K562 (cell line): ENCODE data around the gene LYPD6B. TPM values are rescaled to one million over a fixed set of nuclear protein-coding genes. Genes with fewer than 3 reads are reported as not detected.

Experiments
- ATAC-seq: fragments of 200-7000 bp; cut with Tn5 transposase; 3 replicates; pipeline ENCODE4 v1.9.1; 2020; ENCODE audit warnings: moderate library complexity
- BruUV-seq: library from RNA; stranded (reverse); fragments of 400-500 nt; replicated peaks from 2 replicates; lab custom pipeline; 2021; lab: Mats Ljungman, UMichigan
- CTCF ChIA-PET: fragments of 300-600 bp; formaldehyde crosslinking; extraction: SDS; loops from one replicate; lab custom pipeline; 2021; ENCODE audit warnings: low intra/inter-chr PET ratio; lab: Yijun Ruan, JAX
- POLR2A ChIA-PET: fragments of 300-600, 350-650 bp; sonication (Branson Sonifier 250); formaldehyde crosslinking; extraction: SDS; loops from one replicate; lab custom pipeline; 2021; ENCODE audit warnings: antibody characterized with exemption, inconsistent platforms; lab: Yijun Ruan, JAX
- DNase-seq, 4 experiments: peaks; one replicate each; pipeline versions ENCODE4 v3.0.0 to v3.0.0-alpha.2; 2011 to 2018; ENCODE audit warnings: low spot score in 3 of 4, mixed read lengths in 3 of 4; ENCODE audit errors: extremely low read depth in 1 of 4
- FAIRE-seq: peaks from 2 replicates; lab custom pipeline; 2011; peaks lifted over from hg19 to GRCh38; lab: Jason Lieb, UNC
- H2AFZ ChIP-seq: 2 replicates; pipeline ENCODE4 v1.6.0; 2011; ENCODE audit warnings: low read depth, low read length, control low read depth, inconsistent platforms
- H3K27ac ChIP-seq: fragments of 200-600 bp; 3 replicates; pipeline ENCODE4 v1.8.0; 2011; ENCODE audit warnings: low read depth, mild to moderate bottlenecking, control low read depth, inconsistent platforms, low read length, moderate library complexity, mixed read lengths; ENCODE audit errors: extremely low read depth
- H3K27me3 ChIP-seq, 2 experiments: fragments of 300-600 bp in 1 of 2; 2 replicates in 1 of 2; 3 replicates in 1 of 2; pipeline versions ENCODE4 v1.6.0 to v1.8.0; 2011; ENCODE audit warnings: inconsistent platforms in 2 of 2, low read length in 2 of 2, mild to moderate bottlenecking in 1 of 2, mixed read lengths in 1 of 2, moderate library complexity in 1 of 2; ENCODE audit not compliant: control insufficient read depth in 2 of 2, insufficient read depth in 2 of 2
- H3K36me3 ChIP-seq: fragments of 300-600 bp; 3 replicates; pipeline ENCODE4 v1.8.0; 2011; ENCODE audit warnings: mild to moderate bottlenecking, low read length, inconsistent platforms; ENCODE audit not compliant: control insufficient read depth, insufficient read depth
- H3K4me1 ChIP-seq, 2 experiments: fragments of 200-600 bp in 1 of 2; replicated peaks in 1 of 2; 2 replicates in 1 of 2; 3 replicates in 1 of 2; pipeline versions ENCODE4 v1.5.1 to v1.8.0; 2011; ENCODE audit warnings: inconsistent platforms in 2 of 2, low read length in 2 of 2, mild to moderate bottlenecking in 1 of 2, mixed read lengths in 1 of 2, moderate library complexity in 1 of 2; ENCODE audit not compliant: control insufficient read depth in 2 of 2, insufficient read depth in 2 of 2
- H3K4me2 ChIP-seq: 2 replicates; pipeline ENCODE4 v1.6.1; 2011; ENCODE audit warnings: low read length, control low read depth, inconsistent platforms, mixed read lengths; ENCODE audit not compliant: insufficient read depth
- H3K4me3 ChIP-seq: fragments of 200-600 bp; sonication (generic), shearing (Covaris generic); 2 replicates; pipeline ENCODE4 v1.5.1; 2016; ENCODE audit warnings: control low read depth, inconsistent platforms
- H3K79me2 ChIP-seq: fragments of 200-600 bp; 3 replicates; pipeline ENCODE4 v1.8.0; 2011; ENCODE audit warnings: low read length, inconsistent platforms; ENCODE audit not compliant: control insufficient read depth, insufficient read depth
- H3K9ac ChIP-seq, 2 experiments: 2 replicates each; pipeline versions ENCODE4 v1.6.0 to v1.6.1; 2011; ENCODE audit warnings: low read depth in 2 of 2, low read length in 2 of 2, control low read depth in 1 of 2, inconsistent platforms in 1 of 2, mild to moderate bottlenecking in 1 of 2, mixed read lengths in 1 of 2; ENCODE audit not compliant: insufficient read depth in 1 of 2
- H3K9me1 ChIP-seq: one replicate; pipeline ENCODE4 v1.6.0; 2011; ENCODE audit warnings: inconsistent platforms, mild to moderate bottlenecking, low read length, moderate library complexity; ENCODE audit not compliant: control insufficient read depth, insufficient read depth
- H3K9me3 ChIP-seq: replicated peaks from 2 replicates; pipeline ENCODE4 v1.5.1; 2011; ENCODE audit warnings: low read depth, low read length, inconsistent platforms; ENCODE audit not compliant: control insufficient read depth, insufficient read depth
- H4K20me1 ChIP-seq: replicated peaks from 2 replicates; pipeline ENCODE4 v1.6.1; 2011; ENCODE audit warnings: low read length, inconsistent platforms, mixed read lengths; ENCODE audit not compliant: control insufficient read depth, insufficient read depth
- ADNP ChIP-seq: fragments of 200-800 bp; sonication (Bioruptor generic); IDR thresholded peaks from 2 replicates; pipeline ENCODE4 v1.6.1; 2016; ENCODE audit warnings: missing genetic modification characterization, missing compliant biosample characterization
- DPF2 ChIP-seq: fragments of 450-650 bp; IDR thresholded peaks from 2 replicates; pipeline ENCODE4 v1.6.1; 2016
- FOXP1 ChIP-seq: sonication (generic); formaldehyde crosslinking; IDR thresholded peaks from 2 replicates; pipeline ENCODE4 v1.8.0; 2022; ENCODE audit warnings: mild to moderate bottlenecking, missing genetic modification reagents
- MXI1 ChIP-seq: IDR thresholded peaks from 2 replicates; pipeline ENCODE4 v1.6.1; 2011; ENCODE audit warnings: low read depth, mild to moderate bottlenecking, improper control_type of control experiment, low read length
- MYC ChIP-seq, 2 experiments: fragments of 250-450 bp in 1 of 2; sonication (Bioruptor Pico) in 1 of 2; IDR thresholded peaks; 2 replicates each; pipeline versions ENCODE4 v1.5.1 to v1.6.1; 2012 to 2021; ENCODE audit warnings: low read depth in 2 of 2, borderline replicate concordance in 1 of 2, improper control_type of control experiment in 1 of 2, low read length in 1 of 2, mild to moderate bottlenecking in 1 of 2, moderate library complexity in 1 of 2
- POLR3A ChIP-seq: IDR thresholded peaks from 2 replicates; pipeline ENCODE4 v1.6.1; 2011; ENCODE audit warnings: borderline replicate concordance, mild to moderate bottlenecking, moderate library complexity; ENCODE audit not compliant: insufficient read length, insufficient read depth; ENCODE audit errors: extremely low read depth
- TCF15 ChIP-seq: fragments of 250-450 bp; sonication (Bioruptor Pico); IDR thresholded peaks from 2 replicates; pipeline ENCODE4 v1.8.0; 2022; ENCODE audit warnings: moderate library complexity, mild to moderate bottlenecking, inconsistent platforms
- TEAD2 ChIP-seq: fragments of 450-650 bp; IDR thresholded peaks from 2 replicates; pipeline ENCODE4 v1.6.1; 2016; ENCODE audit warnings: missing genetic modification characterization, control low read depth, missing compliant biosample characterization
- TOE1 ChIP-seq, 2 experiments: fragments of 450-650 bp in 1 of 2; sonication (generic) in 1 of 2; formaldehyde crosslinking in 1 of 2; IDR thresholded peaks; 2 replicates each; pipeline versions ENCODE4 v1.7.1 to v1.8.0; 2016 to 2022; ENCODE audit warnings: borderline replicate concordance in 2 of 2, mild to moderate bottlenecking in 2 of 2, antibody characterized with exemption in 1 of 2, inconsistent platforms in 1 of 2, low read depth in 1 of 2, missing genetic modification reagents in 1 of 2, moderate library complexity in 1 of 2
- VEZF1 ChIP-seq: fragments of 200-800 bp; sonication (Bioruptor generic); IDR thresholded peaks from 2 replicates; pipeline ENCODE4 v1.6.1; 2017; ENCODE audit warnings: missing genetic modification characterization, missing compliant biosample characterization
- ZFP36 ChIP-seq: fragments of 150-350 bp; IDR thresholded peaks from 2 replicates; pipeline ENCODE4 v1.6.1; 2018; ENCODE audit warnings: low read length, low read depth; ENCODE audit not compliant: partially characterized antibody
- WGBS: fragments of 100-300 bp; shearing (Covaris generic); methylation state at CpG from one replicate; pipeline ENCODE4 v1.1.6; 2016; ENCODE audit warnings: low coverage, mixed read lengths; ENCODE audit not compliant: insufficient coverage; ENCODE audit errors: missing lambda C conversion rate; 5-methylcytosine and 5-hydroxymethylcytosine counted together
- in situ Hi-C: fragments of 300-500 bp; cut with MboI; formaldehyde crosslinking; loops from 4 replicates; pipeline ENCODE4 v1.15.0; 2018; ENCODE audit warnings: inconsistent platforms, mixed read lengths
- intact Hi-C: fragments of 100-400 bp; cut with micrococcal nuclease; formaldehyde crosslinking; loops from 2 replicates; pipeline ENCODE4 v1.14.2; 2022
- polyA plus RNA-seq, 8 experiments: library from polyadenylated mRNA; depleted of rRNA in 4 of 8; stranded (reverse) in 5 of 8; unstranded in 3 of 8; fragments of >200 nt; fragmentation: Nextera tagmentation in 2 of 8; fragmentation: Illumina TruSeq in 1 of 8; extraction: Ambion mirVana in 2 of 8; extraction: Trizol in 1 of 8; gene quantifications; 2 replicates each; pipeline versions ENCODE4 v1.2.1 to v1.2.3, GENCODE V29; 2011 to 2014; ENCODE audit warnings: inconsistent platforms in 1 of 8, missing spikeins in 1 of 8
- total RNA-seq, 7 experiments: library from RNA; depleted of rRNA in 6 of 7; stranded (reverse); fragments of >200 nt in 6 of 7; fragmentation: Illumina TruSeq in 2 of 7; extraction: Trizol in 2 of 7; gene quantifications; 2 replicates each; pipeline versions ENCODE4 v1.2.1 to v1.2.3, GENCODE V29; 2011 to 2021; ENCODE audit warnings: low replicate concordance in 1 of 7

Gene LYPD6B
- total and polyA plus RNA-seq, 9 of the 15 experiments (the other 6 are each of a cell fraction or from before 2014, with no cell fraction given) = not detected

DNA sequence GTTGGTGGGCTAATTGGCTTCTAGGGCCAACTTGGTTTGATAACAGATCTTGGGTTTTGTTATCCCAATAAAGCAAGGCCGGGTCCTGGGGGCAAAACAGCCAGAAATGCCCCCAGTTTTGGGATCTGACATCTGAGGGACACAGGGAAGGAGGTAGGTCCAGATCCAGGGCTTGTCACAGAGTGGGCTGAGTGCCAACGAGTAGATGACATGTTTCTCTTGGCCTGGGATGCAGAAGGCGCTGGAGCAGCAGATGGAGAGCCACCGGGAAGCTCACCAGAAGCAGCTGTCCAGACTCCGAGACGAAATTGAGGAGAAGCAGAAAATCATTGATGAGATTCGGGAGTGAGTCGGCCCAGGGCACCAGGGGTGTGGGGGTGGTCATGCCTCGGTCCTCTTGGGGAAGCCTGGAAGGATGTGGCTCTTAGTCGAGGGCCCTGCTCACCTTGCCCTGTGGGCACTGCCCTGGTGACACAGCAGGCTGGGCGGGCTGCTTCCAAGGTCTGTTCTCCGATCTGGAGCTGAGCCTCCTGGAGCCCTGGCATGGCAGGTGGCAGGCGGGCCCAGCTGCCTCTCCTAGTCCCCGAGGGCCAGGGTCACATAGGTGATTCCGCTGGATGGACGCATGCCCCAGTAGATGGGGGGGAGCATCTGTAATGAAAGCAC lies 40.2 kb upstream of the LYPD6B start:
- Histone ChIP-seq H3K79me2 (no peaks in the 10 kb centered on the region), H3K9ac (no peak overlapping the region), H3K9me1 (no peaks in the 10 kb centered on the region), H3K4me3 (no peak overlapping the region), H3K4me2 (no peak overlapping the region), H3K4me1 (peaks cover 0 to 6% of the 10 kb centered on the region in 2 experiments; a peak in 1 of 5 replicates), H2AFZ (no peak overlapping the region), H3K36me3 (no peaks in the 10 kb centered on the region), H3K27me3 (peaks cover 19 to 30% of the 10 kb centered on the region in 2 experiments; a peak in 4 of 5 replicates), H3K27ac (no peak overlapping the region), H3K9me3 (no peaks in the 10 kb centered on the region), H4K20me1 (no peaks in the 10 kb centered on the region)
- intact Hi-C loops (no loop called here), in situ Hi-C loops (loop anchor here (25.0 kb wide), 1 partner anchor 1061 kb away; no protein-coding TSS in a partner anchor)
- no peak for ATAC-seq
- no peak for FAIRE-seq
- ChIA-PET POLR2A (no interaction called here), CTCF (no interaction called here)
- BruUV-seq = no TSS peak
- WGBS = 1% methylated on average over 16 of the region's 16 CpGs
- no peak for DNase-seq
- TF ChIP-seq ZFP36 (no peak), TCF15 (no peak), ADNP (no peak), MXI1 (no peak), FOXP1 (CRISPR knock-in tag) (no peak), VEZF1 (CRISPR knock-in tag) (no peak), TOE1 (IDR thresholded peaks at IDR 0.05; ENCODE audit: borderline replicate concordance) (no peak), TOE1 (CRISPR knock-in tag; IDR thresholded peaks at IDR 0.05; ENCODE audit: borderline replicate concordance, low read depth) (no peak), POLR3A (no peak), DPF2 (no peak), TEAD2 (tag) (no peak), MYC (IDR thresholded peaks at IDR 0.05; ENCODE audit: low read depth, low read length) (no peak), MYC (CRISPR knock-in tag; IDR thresholded peaks at IDR 0.05; ENCODE audit: borderline replicate concordance, low read depth) (no peak)
